Measurements from ENCODE around the gene JAKMIP1. TPM values are rescaled to one million over a fixed set of nuclear protein-coding genes. Genes with fewer than 3 reads are reported as not detected.

The JAKMIP1 gene
- total and polyA plus RNA-seq, 2 of the 13 experiments (the other 11 are each of a cell fraction or from before 2014, with no cell fraction given), result not detected

DNA sequence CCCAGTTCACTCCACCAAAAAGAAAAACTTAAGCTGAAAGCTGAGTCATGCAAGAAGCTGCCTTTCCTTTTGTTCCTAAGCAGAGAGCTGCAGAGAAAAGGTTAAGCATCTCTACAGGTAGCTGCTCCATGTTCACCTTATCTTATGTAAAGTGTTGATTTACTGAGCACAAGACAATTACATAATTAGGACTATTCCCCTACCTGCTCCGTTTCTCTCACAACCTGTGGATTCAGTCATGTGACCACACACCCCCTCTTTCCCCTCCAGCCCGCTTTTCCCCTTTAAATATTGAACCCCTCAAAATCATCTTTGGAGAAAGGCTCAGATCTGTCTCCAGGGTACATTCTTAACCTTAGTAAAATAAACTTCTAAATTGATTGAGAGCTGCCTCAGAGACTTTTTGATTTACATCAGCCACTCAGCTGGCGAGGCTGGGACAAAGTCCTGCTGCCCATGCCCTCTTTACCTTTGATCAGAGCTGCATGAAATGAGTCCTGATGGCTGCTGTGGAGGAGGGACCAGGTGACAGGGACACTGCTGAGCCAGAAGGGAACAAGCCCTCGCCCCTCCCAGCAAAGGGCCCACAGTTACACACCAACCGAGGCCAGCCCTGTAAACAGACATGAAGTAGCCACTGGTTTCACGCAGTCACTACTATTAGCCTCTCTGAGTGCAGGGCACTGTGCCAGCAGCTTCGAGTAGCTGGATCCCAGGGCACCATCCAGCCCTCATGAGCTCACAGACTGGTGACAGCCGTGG lies 128.2 kb downstream of the JAKMIP1 start:
- WGBS (ENCODE audit: low lambda C conversion rate), result 0% methylated on average over 8 of the region's 8 CpGs
- no peaks in the 10 kb centered on the region for H3K9me3 ChIP-seq (ENCODE audit: low read length)
- H3K4me1 ChIP-seq (ENCODE audit: insufficient read depth, low read length), result peaks cover 14% of the 10 kb centered on the region
- no peak overlapping the region for H2AFZ ChIP-seq (ENCODE audit: low read length)
- no peak for TF ChIP-seq POGZ (CRISPR knock-in tag; IDR thresholded peaks at IDR 0.05)
- TF ChIP-seq TFAP4 (IDR thresholded peaks at IDR 0.05; ENCODE audit: borderline replicate concordance, low read depth), result peak; percentile 25; the same call in 1 of the 2 replicates
- peaks cover 0 to 9% of the 10 kb centered on the region in 2 experiments; a peak in 2 of 5 replicates for H3K27me3 ChIP-seq (ENCODE audit: control insufficient read depth in 1 of 2, insufficient read depth in 2 of 2, low read length in 2 of 2)
- intact Hi-C loops (cut with micrococcal nuclease; ENCODE audit: unreplicated experiment) (no loop called here), in situ Hi-C loops (cut with HindIII; ENCODE audit: extremely low pct_ligation_motif_present, low pct_unique_long_range_greater_than_20kb) (no loop called here)
- DNase-seq (ENCODE audit: low spot score) (no peak), ATAC-seq (peak; percentile 79), FAIRE-seq (no peak)
- no peaks in the 10 kb centered on the region for H4K20me1 ChIP-seq (ENCODE audit: insufficient read depth, low read length)
- H3K27ac ChIP-seq (ENCODE audit: extremely low read length, insufficient read depth, low read length), result no peak overlapping the region
- ChIA-PET CTCF (ENCODE audit: low intra/inter-chr PET ratio, low total read pairs) (no interaction called here), POLR2A (no interaction called here)
- no peaks in the 10 kb centered on the region for H3K79me2 ChIP-seq (ENCODE audit: insufficient read depth, low read length)
- H3K9ac ChIP-seq (ENCODE audit: insufficient read depth, low read depth, low read length), result no peak overlapping the region
- no TSS peak for BruUV-seq (replicated peaks)
- H3K36me3 ChIP-seq (replicated peaks in 1 of 2; ENCODE audit: control insufficient read depth in 1 of 2, insufficient read depth in 2 of 2, low read length in 2 of 2), result no peaks in the 10 kb centered on the region
- peak overlapping the region; percentile 7; the same call in 1 of the 2 replicates for H3K4me2 ChIP-seq (ENCODE audit: low read depth, low read length)
- H3K4me3 ChIP-seq (replicated peaks in 1 of 3; ENCODE audit: insufficient read depth in 1 of 3, low read depth in 2 of 3, low read length in 3 of 3), result no peak overlapping the region

DNA sequence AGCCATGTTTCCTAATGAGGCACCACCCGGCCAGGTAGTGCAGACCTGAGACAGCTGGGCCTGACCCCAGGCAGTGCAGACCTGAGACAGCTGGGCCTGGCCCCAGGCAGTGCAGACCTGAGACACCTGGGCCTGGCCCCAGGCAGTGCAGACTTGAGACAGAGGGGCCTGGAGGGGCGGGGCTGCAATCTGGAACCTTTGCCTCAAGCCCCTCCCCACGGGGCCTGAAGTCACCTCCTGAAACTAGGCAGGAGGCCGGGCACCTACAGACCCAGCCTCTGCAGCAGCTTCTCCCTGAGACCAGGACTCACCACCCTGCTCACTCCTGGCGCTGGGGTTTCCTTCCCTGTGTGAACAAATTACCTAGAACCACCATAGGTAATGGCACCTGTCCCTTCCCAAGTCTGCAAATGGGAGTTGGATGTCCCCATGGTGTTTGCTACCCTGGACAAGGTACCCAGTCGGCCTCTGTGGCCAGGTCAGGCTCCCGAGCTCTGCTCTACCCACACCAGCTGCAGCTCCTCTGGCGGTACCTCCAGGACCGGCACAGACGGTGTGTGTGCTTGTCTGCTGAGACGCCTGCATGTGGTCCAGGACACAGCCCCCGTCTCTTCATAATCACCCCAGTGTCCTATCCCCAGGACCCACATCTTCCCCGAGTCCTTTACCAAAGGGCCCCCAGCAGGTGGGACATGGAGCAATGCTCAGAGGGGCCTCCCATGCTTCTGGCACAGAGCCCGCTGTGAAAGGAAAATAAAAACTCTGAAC lies 129.0 kb downstream of the JAKMIP1 start:
- BruUV-seq (replicated peaks), result no TSS peak
- no peaks in the 10 kb centered on the region for H3K79me2 ChIP-seq (ENCODE audit: insufficient read depth, low read length)
- H3K9ac ChIP-seq (ENCODE audit: insufficient read depth, low read depth, low read length), result no peak overlapping the region
- no peak for DNase-seq (ENCODE audit: low spot score)
- FAIRE-seq, result no peak
- H3K27me3 ChIP-seq (ENCODE audit: control insufficient read depth in 1 of 2, insufficient read depth in 2 of 2, low read length in 2 of 2), result peaks cover 0 to 11% of the 10 kb centered on the region in 2 experiments; a peak in 3 of 5 replicates
- in situ Hi-C loops (cut with HindIII; ENCODE audit: extremely low pct_ligation_motif_present, low pct_unique_long_range_greater_than_20kb) (no loop called here), intact Hi-C loops (cut with micrococcal nuclease; ENCODE audit: unreplicated experiment) (no loop called here)
- H3K4me3 ChIP-seq (replicated peaks in 1 of 3; ENCODE audit: insufficient read depth in 1 of 3, low read depth in 2 of 3, low read length in 3 of 3), result no peak overlapping the region
- no peaks in the 10 kb centered on the region for H3K9me3 ChIP-seq (ENCODE audit: low read length)
- peaks cover 14% of the 10 kb centered on the region for H3K4me1 ChIP-seq (ENCODE audit: insufficient read depth, low read length)
- no peaks in the 10 kb centered on the region for H3K36me3 ChIP-seq (replicated peaks in 1 of 2; ENCODE audit: control insufficient read depth in 1 of 2, insufficient read depth in 2 of 2, low read length in 2 of 2)
- POLR2A ChIA-PET, result interaction anchor here (0.5 kb wide), 1 partner anchor 19 kb away, joined by 3 read pairs; no protein-coding TSS in a partner anchor
- ATAC-seq, result peak; percentile 73
- no peak overlapping the region for H3K27ac ChIP-seq (ENCODE audit: extremely low read length, insufficient read depth, low read length)
- no peak overlapping the region for H3K4me2 ChIP-seq (ENCODE audit: low read depth, low read length)
- whole genome bisulfite sequencing (ENCODE audit: low lambda C conversion rate), result 26% methylated on average over 10 of the region's 14 CpGs
- CTCF ChIA-PET (ENCODE audit: low intra/inter-chr PET ratio, low total read pairs), result no interaction called here
- H4K20me1 ChIP-seq (ENCODE audit: insufficient read depth, low read length), result no peaks in the 10 kb centered on the region
- no peak overlapping the region for H2AFZ ChIP-seq (ENCODE audit: low read length)
- TF ChIP-seq, protein P1, sequence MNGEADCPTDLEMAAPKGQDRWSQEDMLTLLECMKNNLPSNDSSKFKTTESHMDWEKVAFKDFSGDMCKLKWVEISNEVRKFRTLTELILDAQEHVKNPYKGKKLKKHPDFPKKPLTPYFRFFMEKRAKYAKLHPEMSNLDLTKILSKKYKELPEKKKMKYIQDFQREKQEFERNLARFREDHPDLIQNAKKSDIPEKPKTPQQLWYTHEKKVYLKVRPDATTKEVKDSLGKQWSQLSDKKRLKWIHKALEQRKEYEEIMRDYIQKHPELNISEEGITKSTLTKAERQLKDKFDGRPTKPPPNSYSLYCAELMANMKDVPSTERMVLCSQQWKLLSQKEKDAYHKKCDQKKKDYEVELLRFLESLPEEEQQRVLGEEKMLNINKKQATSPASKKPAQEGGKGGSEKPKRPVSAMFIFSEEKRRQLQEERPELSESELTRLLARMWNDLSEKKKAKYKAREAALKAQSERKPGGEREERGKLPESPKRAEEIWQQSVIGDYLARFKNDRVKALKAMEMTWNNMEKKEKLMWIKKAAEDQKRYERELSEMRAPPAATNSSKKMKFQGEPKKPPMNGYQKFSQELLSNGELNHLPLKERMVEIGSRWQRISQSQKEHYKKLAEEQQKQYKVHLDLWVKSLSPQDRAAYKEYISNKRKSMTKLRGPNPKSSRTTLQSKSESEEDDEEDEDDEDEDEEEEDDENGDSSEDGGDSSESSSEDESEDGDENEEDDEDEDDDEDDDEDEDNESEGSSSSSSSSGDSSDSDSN (CRISPR knock-in tag; IDR thresholded peaks at IDR 0.05), result no peak
- TF ChIP-seq MAFF (IDR thresholded peaks at IDR 0.05; ENCODE audit: low read depth, low read length) (no peak), HNRNPL (IDR thresholded peaks at IDR 0.05; ENCODE audit: low read depth, low read length) (no peak), PCBP1 (IDR thresholded peaks at IDR 0.05; ENCODE audit: borderline replicate concordance, low read depth, low read length) (no peak), ZNF33B (CRISPR knock-in tag; IDR thresholded peaks at IDR 0.05) (no peak), BRD4 (CRISPR knock-in tag; IDR thresholded peaks at IDR 0.05) (no peak), REXO4 (CRISPR knock-in tag; IDR thresholded peaks at IDR 0.05; ENCODE audit: borderline replicate concordance) (no peak), ZNF652 (CRISPR knock-in tag; IDR thresholded peaks at IDR 0.05; ENCODE audit: borderline replicate concordance, low read depth) (no peak), TMF1 (CRISPR knock-in tag; IDR thresholded peaks at IDR 0.05; ENCODE audit: low read depth) (no peak), ZNF367 (CRISPR knock-in tag; IDR thresholded peaks at IDR 0.05; ENCODE audit: borderline replicate concordance) (no peak), ZNF740 (CRISPR knock-in tag; IDR thresholded peaks at IDR 0.05) (no peak)
